Aorta (tissue), 5 donors: ENCODE measurements around the gene ADCK2. TPM values are rescaled to one million over a fixed set of nuclear protein-coding genes. Genes with fewer than 3 reads are reported as not detected.
"Not testable (repeated sequence)": the region's sequence is repeated elsewhere in the genome, so short reads cannot be mapped to it uniquely, and the experiment has no call there.

ENCODE experiments used
- ATAC-seq: fragments of 200-7000 bp; cut with Tn5 transposase; one replicate; pipeline ENCODE4 v1.9.1; 2022; ENCODE audit warnings: moderate library complexity; ENCODE audit not compliant: low FRiP score
- DNase-seq, 2 donors: peaks; one replicate each; pipeline ENCODE4 v3.0.0-alpha.2; 2020
- H3K27ac ChIP-seq, 2 donors: one replicate each; pipeline ENCODE4 v1.5.1; 2013; ENCODE audit warnings: low read length in 2 of 2, mild to moderate bottlenecking in 2 of 2, moderate library complexity in 2 of 2, control low read depth in 1 of 2, inconsistent platforms in 1 of 2, low read depth in 1 of 2
- H3K27me3 ChIP-seq, 2 donors: one replicate each; pipeline ENCODE4 v1.6.1; 2013; ENCODE audit warnings: control low read depth in 1 of 2, low read length in 1 of 2, mild to moderate bottlenecking in 1 of 2, moderate library complexity in 1 of 2; ENCODE audit not compliant: insufficient read depth in 2 of 2, control insufficient read depth in 1 of 2
- H3K36me3 ChIP-seq, 2 donors: one replicate each; pipeline ENCODE4 v1.6.1; 2013; ENCODE audit warnings: control low read depth in 1 of 2, low read length in 1 of 2, mild to moderate bottlenecking in 1 of 2; ENCODE audit not compliant: insufficient read depth in 2 of 2, control insufficient read depth in 1 of 2
- H3K4me1 ChIP-seq, 2 donors: one replicate each; pipeline ENCODE4 v1.6.1; 2013; ENCODE audit warnings: low read length in 2 of 2, control low read depth in 1 of 2, mild to moderate bottlenecking in 1 of 2, moderate library complexity in 1 of 2; ENCODE audit not compliant: insufficient read depth in 2 of 2, control insufficient read depth in 1 of 2
- H3K4me3 ChIP-seq, 2 donors: one replicate each; pipeline ENCODE4 v1.5.1; 2013; ENCODE audit warnings: low read length in 2 of 2, control low read depth in 1 of 2, mild to moderate bottlenecking in 1 of 2
- H3K9me3 ChIP-seq: one replicate; pipeline ENCODE4 v1.6.1; 2013; ENCODE audit warnings: mild to moderate bottlenecking, low read length; ENCODE audit not compliant: control insufficient read depth
- WGBS, 2 donors: extraction: QIAGEN DNeasy Blood & Tissue Kit; methylation state at CpG; one replicate each; pipeline ENCODE4 v1.1.7; 2013; 5-methylcytosine and 5-hydroxymethylcytosine counted together
- intact Hi-C, 2 donors: fragments of 100-400 bp; cut with DNase I; formaldehyde crosslinking; loops; one replicate each; pipeline versions ENCODE4 v1.14.2 to v1.15.0; 2022
- polyA plus RNA-seq, 2 donors: library from polyadenylated mRNA; stranded (reverse); fragments of 200-250 nt; gene quantifications; one replicate each; pipeline ENCODE4 v1.2.3, GENCODE V29; 2013
- total RNA-seq, 2 donors: library from RNA; stranded (reverse); fragmentation: NEBNext Ultra II Directional; extraction: Animal tissue kit (Norgen Biotek cat#: 25700); gene quantifications; one replicate each; pipeline ENCODE4 v1.2.1, GENCODE V29; 2021
- donor health status: healthy with polysubstance abuse.
- donor health status: Bipolar disorder and iron deficiency.
- donor health status: DM: no; HTN: no; CAD: no.
- donor health status: DM: no; HTN: no; CAD: no.
- donor health status: DM: yes; HTN: yes; CAD: no.

Gene ADCK2
- total and polyA plus RNA-seq, 4 donors: 10.9 to 15.8 (median 13.9) TPM

GRCh38 chr7:140655511-140656408, 17.0 kb upstream of the ADCK2 start:
- no peak for ATAC-seq
- peak; percentile 42 to 45 for DNase-seq
- intact Hi-C loops: no loop called here

GRCh38 chr7:140656548-140657515, 15.9 kb upstream of the ADCK2 start:
- ATAC-seq: no peak
- H3K4me1 ChIP-seq: no peaks in the 10 kb centered on the region
- 60 to 61% methylated on average over 11 of the region's 11 CpGs for whole genome bisulfite sequencing, 2 donors
- H3K36me3 ChIP-seq: no peaks in the 10 kb centered on the region
- intact Hi-C loops: no loop called here
- no peaks in the 10 kb centered on the region for H3K27me3 ChIP-seq
- peak overlapping the region in 1 of 2 donors; percentile 2 for H3K4me3 ChIP-seq
- H3K27ac ChIP-seq: no peak overlapping the region
- peak; percentile 66 to 67 for DNase-seq
- no peaks in the 10 kb centered on the region for H3K9me3 ChIP-seq

More at GRCh38 chr7:140655511-140656408, 17.0 kb upstream of the ADCK2 start:
- Histone ChIP-seq H3K9me3 (no peaks in the 10 kb centered on the region), H3K36me3 (no peaks in the 10 kb centered on the region), H3K4me1 (no peaks in the 10 kb centered on the region), H3K27me3 (no peaks in the 10 kb centered on the region), H3K27ac (no peak overlapping the region), H3K4me3 (no peak overlapping the region)
- WGBS, 2 donors: 93 to 94% methylated on average over 16 of the region's 16 CpGs

- Histone ChIP-seq H3K4me3 (no peak overlapping the region), H3K27me3 (no peaks in the 10 kb centered on the region), H3K9me3 (no peaks in the 10 kb centered on the region), H3K27ac (no peak overlapping the region), H3K4me1 (no peaks in the 10 kb centered on the region), H3K36me3 (no peaks in the 10 kb centered on the region)
- DNase-seq: peak in 1 of 2 donors; percentile 4
- intact Hi-C loops: no loop called here
- no peak for ATAC-seq
- 93 to 96% methylated on average over 9 of the region's 9 CpGs for WGBS, 2 donors
Observed at GRCh38 chr7:140657891-140658290, 14.9 kb upstream of the ADCK2 start.

- ATAC-seq (no peak), DNase-seq (no peak)
- Histone ChIP-seq H3K4me3 (no peak overlapping the region), H3K36me3 (no peaks in the 10 kb centered on the region), H3K27me3 (no peaks in the 10 kb centered on the region), H3K9me3 (no peaks in the 10 kb centered on the region), H3K4me1 (no peaks in the 10 kb centered on the region), H3K27ac (no peak overlapping the region)
- 43 to 54% methylated on average over 8 of the region's 8 CpGs for WGBS, 2 donors
- intact Hi-C loops: no loop called here
Observed at GRCh38 chr7:140659856-140660255, 12.9 kb upstream of the ADCK2 start.

GRCh38 chr7:140661124-140661523, 11.6 kb upstream of the ADCK2 start:
- DNase-seq: no peak
- Histone ChIP-seq H3K9me3 (no peaks in the 10 kb centered on the region), H3K4me1 (no peaks in the 10 kb centered on the region), H3K27ac (no peak overlapping the region), H3K4me3 (no peak overlapping the region), H3K27me3 (no peaks in the 10 kb centered on the region), H3K36me3 (no peaks in the 10 kb centered on the region)
- intact Hi-C loops: no loop called here
- 20 to 23% methylated on average over 2 of the region's 2 CpGs for WGBS, 2 donors
- ATAC-seq: no peak

- H3K36me3 ChIP-seq, ATAC-seq, H3K27me3 ChIP-seq, H3K4me3 ChIP-seq, intact Hi-C loops, H3K27ac ChIP-seq, H3K4me1 ChIP-seq, DNase-seq, H3K9me3 ChIP-seq: not testable (repeated sequence)
- WGBS, 2 donors: 35 to 100% methylated on average over 1 of the region's 2 CpGs
Observed at GRCh38 chr7:140662938-140663337, 9.8 kb upstream of the ADCK2 start.

- H3K9me3 ChIP-seq: no peaks in the 10 kb centered on the region
- no peaks in the 10 kb centered on the region for H3K27me3 ChIP-seq
- no peak for DNase-seq
- intact Hi-C loops: no loop called here
- no peak overlapping the region for H3K27ac ChIP-seq
- no peak overlapping the region for H3K4me3 ChIP-seq
- no peaks in the 10 kb centered on the region for H3K4me1 ChIP-seq
- H3K36me3 ChIP-seq: no peaks in the 10 kb centered on the region
- ATAC-seq: no peak
- WGBS, 2 donors: 63 to 84% methylated on average over 1 of the region's 1 CpG
Observed at GRCh38 chr7:140667476-140667875, 5.3 kb upstream of the ADCK2 start.

- no peak for ATAC-seq
- no peak overlapping the region for H3K4me3 ChIP-seq
- no peaks in the 10 kb centered on the region for H3K9me3 ChIP-seq
- H3K4me1 ChIP-seq: no peaks in the 10 kb centered on the region
- H3K27ac ChIP-seq: no peak overlapping the region
- WGBS, 2 donors: 52 to 81% methylated on average over 1 of the region's 1 CpG
- no peaks in the 10 kb centered on the region for H3K27me3 ChIP-seq
- intact Hi-C loops: no loop called here
- DNase-seq: no peak
- H3K36me3 ChIP-seq: no peaks in the 10 kb centered on the region
Observed at GRCh38 chr7:140668641-140669040, 4.1 kb upstream of the ADCK2 start.
